Stromal cell of bone marrow (primary cell): ENCODE data around the gene CCHCR1.
A peak's percentile ranks its signal among the peaks of the same experiment; 100 is the strongest.
"Not testable (repeated sequence)": the region's sequence is repeated elsewhere in the genome, so short reads cannot be mapped to it uniquely, and the experiment has no call there.

Experiments used
- DNase-seq: peaks from one replicate; pipeline ENCODE4 v3.0.0-alpha.2; 2012; ENCODE audit warnings: low read depth

Gene CCHCR1

DNA sequence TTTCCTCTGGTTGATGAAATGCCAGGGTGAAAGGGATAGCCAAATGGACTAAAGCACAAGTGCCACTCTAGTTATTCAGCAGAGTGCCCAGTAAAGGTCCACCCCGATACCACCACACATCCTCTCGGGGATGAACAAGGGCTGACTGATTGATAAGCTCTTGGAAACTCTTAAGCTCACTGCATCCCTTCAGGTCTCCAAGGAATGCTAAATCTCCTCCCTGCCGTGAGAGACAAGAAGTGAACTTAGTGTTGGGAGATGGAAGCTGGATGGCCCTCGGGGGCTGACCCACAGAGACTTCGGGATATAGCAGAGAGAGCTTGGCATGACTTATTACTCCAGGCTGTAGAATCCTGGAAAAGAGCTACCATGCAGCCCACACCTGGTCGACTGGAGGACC lies 26.3 kb upstream of the CCHCR1 start:
- DNase-seq: not testable (repeated sequence)

DNA sequence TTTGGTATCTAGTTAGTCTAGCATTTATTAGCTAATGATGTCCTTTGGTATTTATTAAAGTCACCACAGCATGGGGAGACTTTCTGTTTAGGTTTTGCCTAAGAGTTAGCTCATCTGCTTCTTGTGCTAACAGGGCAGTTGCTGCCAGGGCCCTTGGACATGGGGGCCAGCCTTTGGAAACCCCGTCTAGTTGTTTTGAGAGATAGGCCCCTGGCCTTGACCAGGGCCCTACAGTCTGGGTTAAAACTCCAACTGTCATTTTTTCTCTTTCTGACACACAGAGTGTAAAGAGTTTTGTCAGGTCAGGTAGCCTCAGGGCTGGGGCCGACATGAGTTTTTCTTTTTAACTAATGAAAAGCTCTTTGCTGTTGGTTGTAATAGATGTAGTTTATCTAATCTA lies 25.7 kb upstream of the CCHCR1 start:
- not testable (repeated sequence) for DNase-seq

DNA sequence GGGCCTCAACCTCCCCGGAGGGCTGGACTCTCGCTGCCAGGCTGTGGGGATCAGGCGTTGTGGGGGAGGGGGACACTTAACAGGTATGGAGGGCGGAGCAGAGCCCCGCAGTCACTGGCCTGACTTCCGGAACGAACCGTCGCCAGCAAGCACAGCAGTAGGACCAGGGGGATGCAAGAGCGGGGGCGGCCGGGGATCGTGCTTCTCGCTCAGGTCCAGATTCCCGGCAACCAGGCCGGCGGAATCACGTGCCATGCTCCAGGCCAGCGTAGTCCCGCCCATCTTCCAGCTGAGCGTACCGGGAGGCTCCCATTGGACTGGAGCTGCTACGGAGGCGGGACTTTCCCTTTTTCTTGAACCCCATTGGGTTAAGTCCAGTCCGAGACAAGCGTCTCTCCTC lies 22.9 kb upstream of the CCHCR1 start:
- peak; percentile 78 for DNase-seq

DNA sequence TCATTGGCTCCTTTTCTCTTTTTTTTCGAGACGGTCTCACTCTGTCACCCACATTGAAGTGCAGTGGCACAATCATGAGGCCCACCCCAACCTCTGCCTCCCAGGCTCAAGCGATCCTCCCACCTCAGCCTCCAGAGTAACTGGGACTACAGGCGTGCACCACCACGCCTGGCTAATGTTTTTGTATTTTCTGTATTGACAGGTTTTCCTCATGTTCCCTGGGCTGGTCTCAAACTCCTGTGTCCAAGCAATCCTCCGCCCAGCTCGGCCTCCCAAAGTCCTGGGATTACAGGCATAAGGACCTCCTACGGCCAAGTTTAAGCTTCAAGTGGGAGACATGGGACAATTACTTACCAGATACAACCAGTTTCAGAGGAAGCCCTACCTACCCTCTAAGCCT lies 22.3 kb upstream of the CCHCR1 start:
- DNase-seq: no peak

DNA sequence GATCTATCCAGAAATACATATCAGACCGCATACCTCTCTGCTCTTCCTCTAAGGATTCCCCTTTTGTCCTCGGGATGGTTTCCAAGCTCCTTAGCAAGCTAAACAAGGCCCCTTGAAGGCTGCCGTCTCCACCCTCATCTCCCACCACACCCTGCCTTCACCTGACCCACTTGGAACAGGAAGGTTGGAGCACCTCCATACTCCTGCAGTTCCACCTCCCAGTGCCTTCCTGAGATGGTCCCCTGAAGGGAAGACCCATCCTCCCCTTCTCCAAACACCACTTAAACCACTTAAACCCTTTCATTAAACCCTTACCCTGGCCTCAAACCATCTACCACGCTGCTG lies 21.4 kb upstream of the CCHCR1 start:
- DNase-seq: no peak

DNA sequence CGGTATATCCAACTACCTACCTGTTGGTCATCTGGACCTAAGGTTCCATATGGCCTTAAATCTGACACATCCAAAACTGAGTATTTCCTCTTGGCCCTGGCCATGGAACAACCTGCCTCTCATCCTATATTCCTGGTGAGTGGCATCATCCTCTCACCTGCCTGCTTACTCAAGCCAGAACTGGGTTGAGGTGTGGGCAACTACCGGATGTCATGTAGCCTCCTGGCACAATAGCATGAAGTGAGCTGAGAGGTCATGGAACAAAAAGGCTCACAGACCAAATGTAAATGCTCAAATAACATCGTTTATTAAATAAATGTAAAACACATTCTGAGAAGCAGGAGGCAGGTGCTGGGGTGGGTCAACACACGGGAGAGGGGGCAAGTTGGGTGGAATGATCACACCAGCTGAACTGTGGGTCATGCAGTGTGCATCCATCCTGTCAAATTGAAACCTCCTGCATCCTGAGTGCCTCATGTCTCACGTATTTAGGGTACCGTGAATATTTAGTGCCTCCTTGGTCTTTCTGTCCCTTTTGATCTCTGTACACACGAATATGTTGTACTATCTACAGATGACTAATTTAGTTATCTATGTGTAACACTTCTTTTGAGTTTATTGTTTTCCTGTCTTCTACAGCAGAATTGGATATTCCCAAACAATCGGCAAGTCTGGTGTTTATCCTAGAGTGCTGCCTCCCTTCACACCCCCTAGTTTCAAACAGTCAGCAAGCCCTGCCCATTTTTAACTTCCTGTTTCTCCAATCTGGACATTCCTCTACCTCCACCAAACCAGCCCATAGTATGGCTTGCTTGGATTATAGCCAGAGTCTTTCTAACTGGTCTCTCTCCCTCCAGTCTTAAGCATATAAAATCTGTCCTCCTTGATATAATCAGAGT lies 20.8 kb upstream of the CCHCR1 start:
- DNase-seq: no peak

DNA sequence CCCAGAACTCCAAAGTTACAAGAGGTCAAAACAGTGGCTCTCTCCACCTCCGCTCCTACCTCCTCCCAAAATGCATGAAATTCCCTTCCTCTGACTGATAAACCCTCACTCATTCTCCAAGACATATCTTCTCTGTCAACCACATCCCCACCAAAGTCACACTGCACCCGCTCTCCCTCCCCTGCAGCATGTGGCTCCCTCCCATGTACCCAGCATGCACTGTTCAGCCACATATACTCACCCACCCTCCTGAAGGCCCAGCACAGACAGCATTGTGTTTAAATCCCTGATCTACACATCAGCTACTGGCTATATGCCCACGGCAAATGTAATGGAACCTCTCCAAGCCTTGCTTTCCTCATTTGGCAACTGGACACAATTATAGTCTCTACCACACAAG lies 18.4 kb upstream of the CCHCR1 start:
- DNase-seq: no peak

DNA sequence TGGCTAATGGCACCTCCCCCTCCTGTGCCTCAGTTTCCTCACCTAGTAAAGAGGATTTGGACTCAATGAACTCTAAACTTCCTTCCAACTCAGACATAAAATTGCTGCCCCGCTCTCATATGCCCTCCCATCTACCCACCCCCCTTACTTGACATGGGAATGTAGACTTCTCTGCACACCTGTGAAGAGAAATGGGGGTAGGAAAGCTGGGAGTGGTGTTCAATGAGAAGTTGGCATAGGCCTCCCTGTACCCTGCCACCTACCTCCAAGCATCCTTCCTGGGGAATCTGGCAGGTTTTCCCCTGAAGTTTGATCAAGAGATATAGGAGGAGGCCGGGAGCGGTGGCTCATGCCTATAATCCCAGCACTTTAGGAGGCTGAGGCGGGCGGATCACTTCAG lies 16.8 kb upstream of the CCHCR1 start:
- no peak for DNase-seq

DNA sequence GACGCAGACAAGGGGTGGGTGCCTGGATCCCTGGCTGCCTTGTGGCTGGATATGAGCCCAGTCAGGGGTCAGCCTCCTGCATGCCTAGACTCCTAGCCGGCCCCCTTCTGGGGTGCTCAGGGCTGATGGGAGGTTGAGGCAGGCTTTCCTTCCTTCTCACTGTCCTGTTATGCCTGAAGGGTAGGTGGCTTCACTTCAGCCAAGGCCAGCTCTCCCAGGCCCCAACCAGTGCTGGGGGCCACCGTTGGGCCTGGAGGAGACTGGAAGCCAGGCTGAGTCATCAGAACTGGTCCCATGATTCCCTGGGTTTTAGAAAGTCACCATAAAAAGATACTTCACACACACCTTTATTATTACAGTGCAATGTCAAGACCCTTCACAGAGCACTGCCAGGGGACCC lies 15.8 kb upstream of the CCHCR1 start:
- no peak for DNase-seq

DNA sequence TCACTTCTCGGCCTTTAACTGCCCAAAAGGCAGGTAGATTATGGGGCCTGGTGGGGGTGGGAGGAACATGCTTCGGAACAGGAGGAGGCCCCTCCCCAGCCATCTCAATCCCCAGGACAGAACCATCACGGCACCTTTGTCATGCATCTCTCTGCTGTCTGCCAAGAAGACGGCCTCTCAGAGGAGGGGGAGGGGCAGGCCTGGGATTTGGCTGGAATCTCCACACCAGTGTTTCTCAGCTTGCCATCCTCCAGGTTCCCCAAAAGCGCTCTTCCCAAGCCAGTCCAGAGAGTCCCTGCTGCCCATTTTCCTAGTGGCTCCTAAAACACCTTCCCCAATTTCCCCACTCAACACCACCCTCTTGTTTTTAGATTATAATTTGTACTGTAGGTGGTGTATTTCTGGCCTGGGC lies 15.4 kb upstream of the CCHCR1 start:
- DNase-seq: no peak

DNA sequence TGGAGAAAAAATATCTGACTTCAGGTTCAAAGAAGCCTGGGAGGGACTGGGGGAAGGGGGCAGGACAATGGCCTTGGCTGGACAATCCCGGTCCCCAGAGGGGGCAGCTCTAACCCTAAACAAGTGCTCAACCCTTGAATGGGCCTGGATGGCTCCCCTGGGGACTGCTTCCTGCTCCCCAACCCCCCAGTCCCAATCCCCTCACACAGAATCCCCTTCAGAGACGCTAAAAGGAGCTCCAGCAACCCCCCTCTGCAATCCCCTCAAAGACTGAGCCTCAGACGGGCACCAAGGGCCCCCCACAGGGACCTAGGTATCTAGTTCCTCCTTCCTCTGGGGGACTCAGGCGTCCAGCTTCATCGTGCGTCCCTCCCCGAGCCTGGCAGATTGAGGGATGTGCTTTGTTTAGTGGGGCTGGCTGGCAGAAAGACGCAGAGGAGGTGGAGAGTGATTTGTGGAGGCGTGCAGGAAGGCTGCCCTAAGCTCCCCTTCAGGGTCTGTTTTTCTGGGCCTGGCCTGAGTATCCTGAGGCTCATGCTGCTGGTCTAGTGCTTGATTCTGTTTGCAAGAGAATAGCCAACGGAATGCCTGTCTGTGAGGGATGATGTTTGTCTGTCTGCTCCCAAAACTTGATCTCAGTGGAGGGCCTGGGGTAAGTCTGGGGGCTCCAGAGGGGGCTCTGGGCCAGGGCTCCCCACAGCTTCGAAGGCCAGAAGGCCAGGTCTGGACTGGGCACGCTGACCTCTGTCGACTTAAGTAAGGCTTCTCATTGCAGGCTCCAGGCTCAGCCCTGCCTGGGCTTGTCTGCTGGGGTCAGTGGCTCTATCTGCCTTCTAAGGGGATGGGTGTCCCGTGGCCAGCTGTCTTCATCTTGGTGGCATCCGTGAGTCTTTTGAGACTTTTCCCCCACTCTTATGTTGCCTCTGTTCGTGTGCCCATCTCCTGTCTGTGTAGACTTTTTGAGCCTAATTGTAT lies 14.6 kb upstream of the CCHCR1 start:
- DNase-seq: no peak

DNA sequence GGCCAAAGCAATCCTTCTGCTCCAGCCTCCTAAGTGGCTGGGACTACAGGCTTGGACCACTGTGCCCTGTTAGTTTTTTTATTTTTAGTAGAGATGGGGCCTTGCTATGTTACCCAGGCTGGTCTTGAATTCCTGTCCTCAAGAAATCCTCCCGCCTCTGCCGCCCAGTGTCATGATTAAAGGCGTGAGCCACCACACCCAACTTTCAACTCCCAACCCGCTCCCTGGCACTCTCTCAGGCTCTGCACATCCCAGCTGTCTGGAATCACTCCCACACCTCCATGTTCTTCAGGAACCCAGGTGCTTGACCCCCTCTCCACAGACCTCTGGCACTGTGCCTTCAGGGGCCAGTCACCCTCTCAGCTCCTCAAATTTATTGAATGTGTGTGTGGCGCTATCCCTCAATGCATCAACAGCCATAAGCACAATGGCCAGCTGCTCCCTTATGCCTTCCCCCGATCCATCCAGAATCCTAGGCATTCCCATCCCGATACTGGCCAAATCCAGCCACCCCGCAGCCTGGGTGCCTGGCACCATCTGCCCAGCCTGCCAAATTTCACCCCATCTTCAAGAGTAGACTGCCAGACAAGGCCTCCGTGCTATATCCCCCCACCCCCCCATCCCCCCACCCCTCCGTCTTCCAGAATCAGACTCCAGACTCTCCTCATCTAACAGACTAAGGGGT lies 13.5 kb upstream of the CCHCR1 start:
- no peak for DNase-seq

DNA sequence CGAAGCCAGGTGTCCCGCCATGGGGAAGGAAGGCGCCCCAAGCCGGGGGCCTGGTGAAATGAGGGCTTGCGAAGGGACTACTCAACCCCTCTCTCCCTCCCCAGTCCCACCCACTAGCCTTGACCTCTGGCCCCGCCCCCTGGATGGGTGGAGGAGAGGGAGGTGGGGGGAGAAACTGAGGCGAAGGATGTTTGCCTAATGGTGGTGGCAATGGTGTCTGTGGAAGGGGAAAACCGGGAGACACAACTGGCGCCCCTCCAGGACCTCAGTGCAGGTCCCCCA lies 12.9 kb upstream of the CCHCR1 start, which contains the start of gene POU5F1:
Gene POU5F1, minus strand, starts transcription at position 83 of the 282 bp plus-strand sequence. Its CDS starts 62 bp downstream, at position 21.
- DNase-seq: no peak

DNA sequence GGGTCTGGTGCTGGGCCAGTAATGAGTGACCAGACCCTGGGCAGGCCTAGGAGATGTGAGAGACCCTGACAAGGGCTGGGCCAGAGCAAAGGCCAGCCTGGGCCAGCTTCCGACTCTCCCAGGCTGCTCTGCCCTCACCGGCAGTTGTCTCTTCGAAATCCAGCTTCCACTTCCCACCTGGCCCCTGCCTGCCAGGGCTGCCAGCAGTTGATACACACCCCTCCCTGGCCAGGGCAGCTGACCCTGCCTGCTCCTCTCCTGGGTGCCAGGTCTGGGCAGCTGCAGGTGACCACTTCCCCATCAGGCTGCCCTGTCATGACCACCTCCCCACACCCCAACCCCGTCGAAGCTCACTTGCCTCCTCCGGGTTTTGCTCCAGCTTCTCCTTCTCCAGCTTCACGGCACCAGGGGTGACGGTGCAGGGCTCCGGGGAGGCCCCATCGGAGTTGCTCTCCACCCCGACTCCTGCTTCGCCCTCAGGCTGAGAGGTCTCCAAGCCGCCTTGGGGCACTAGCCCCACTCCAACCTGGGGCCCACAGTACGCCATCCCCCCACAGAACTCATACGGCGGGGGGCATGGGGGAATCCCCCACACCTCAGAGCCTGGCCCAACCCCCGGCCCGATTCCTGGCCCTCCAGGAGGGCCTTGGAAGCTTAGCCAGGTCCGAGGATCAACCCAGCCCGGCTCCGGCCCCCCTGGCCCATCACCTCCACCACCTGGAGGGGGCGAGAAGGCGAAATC lies 12.4 kb upstream of the CCHCR1 start:
- DNase-seq: not testable (repeated sequence)

DNA sequence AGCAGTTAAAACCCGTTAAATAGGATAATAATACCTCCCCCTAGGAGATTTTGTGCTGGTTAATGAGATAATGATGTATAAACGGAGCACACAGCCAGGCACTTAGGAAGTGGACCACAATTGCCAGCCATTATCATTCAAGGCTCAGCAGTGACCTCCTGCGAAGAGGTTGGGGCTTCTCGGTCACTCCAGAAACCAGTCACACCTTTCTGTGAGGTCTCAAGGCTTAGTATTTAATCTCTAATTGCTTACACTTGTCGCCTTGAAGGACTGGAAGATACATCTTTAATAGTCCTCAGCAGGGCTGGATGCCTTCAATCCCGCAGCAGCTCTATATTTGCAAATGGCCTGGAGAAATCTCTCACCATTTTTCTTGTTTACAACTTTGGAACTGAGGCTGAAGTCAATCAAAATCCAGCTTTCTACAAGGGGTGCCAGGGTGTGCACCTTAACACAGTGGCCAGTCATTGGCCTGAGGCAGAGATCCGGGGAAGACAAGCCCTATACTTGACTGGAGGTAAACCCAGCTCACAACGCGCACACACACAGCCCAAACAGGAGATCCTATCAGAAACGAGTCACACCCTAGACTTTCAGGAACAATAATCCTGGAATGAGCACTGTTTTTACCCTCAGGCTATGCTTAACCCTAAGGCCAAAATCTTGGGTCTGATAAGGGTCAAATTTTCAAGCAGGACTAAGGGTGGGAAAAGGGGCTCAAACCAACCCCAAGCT lies 11.7 kb upstream of the CCHCR1 start:
- DNase-seq: no peak

DNA sequence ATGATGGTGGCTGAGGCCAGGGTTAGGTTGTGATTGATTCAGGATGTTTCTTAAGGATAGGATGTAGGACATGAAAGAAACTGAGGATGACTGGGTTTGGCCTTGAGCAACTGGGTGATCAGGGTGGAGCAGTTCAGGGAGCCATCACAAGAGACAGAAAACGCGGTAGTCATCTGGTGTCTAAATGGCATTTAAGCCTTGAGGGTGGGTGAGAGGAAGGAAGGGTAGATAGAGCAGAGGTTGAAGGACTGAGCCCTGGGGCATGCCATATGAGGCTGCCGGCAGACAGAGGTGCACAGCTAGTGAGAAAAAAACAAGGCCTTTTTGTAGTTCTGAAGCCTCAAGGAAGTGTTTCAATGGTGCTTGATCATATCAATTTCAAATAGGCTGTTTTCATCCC lies 11.0 kb upstream of the CCHCR1 start:
- DNase-seq: no peak

DNA sequence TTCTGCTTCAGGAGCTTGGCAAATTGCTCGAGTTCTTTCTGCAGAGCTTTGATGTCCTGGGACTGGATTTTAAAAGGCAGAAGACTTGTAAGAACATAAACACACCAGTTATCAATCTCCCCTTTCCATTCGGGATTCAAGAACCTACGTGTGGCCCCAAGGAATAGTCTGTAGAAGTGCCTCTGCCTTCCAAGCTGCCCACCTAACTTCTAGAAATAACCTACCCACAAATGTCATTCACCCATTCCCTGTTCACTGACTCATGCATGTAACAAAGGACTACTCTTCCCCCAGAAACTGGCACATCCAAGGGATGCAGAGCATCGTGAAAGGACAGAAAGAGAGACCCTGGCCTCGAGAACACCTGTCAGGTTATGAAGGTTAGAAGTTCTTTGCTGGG lies 8.4 kb upstream of the CCHCR1 start:
- no peak for DNase-seq

DNA sequence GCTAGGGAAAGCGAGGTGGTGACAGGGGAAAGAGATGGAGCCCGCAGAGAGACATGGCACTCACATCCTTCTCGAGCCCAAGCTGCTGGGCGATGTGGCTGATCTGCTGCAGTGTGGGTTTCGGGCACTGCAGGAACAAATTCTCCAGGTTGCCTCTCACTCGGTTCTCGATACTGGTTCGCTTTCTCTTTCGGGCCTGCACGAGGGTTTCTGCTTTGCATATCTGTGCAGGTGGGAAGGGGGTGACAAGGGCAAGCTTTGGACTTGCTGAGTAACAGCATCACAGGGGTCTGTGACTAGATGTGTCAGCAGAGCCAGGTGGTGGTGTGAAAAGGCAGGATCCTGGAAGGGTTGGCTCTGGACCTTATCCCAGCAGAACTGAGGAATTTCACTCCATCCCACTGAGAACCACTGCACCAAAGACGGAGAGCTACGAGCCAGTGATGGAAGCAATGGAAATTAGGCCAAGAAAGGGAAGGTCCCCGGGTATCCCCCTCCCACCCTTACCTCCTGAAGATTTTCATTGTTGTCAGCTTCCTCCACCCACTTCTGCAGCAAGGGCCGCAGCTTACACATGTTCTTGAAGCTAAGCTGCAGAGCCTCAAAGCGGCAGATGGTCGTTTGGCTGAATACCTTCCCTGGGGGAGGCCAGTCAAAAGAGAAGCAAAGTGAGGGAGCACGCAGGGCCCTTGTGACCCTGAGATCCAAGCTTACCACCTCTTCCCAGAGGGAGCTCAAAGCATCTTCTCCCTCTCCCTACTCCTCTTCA lies 7.6 kb upstream of the CCHCR1 start:
- not testable (repeated sequence) for DNase-seq

DNA sequence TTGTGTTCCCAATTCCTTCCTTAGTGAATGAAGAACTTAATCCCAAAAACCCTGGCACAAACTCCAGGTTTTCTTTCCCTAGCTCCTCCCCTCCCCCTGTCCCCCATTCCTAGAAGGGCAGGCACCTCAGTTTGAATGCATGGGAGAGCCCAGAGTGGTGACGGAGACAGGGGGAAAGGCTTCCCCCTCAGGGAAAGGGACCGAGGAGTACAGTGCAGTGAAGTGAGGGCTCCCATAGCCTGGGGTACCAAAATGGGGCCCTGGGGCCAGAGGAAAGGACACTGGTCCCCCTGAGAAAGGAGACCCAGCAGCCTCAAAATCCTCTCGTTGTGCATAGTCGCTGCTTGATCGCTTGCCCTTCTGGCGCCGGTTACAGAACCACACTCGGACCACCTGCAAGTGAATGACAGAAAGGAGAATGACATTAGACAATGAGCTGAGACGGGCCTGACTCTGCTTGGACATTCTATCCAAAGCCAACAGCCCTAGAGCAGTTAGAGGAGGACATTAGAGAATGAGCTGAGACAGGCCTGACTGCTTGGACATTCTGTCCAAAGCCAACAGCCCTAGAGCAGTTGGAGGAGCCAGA lies 7.0 kb upstream of the CCHCR1 start:
- DNase-seq: not testable (repeated sequence)

DNA sequence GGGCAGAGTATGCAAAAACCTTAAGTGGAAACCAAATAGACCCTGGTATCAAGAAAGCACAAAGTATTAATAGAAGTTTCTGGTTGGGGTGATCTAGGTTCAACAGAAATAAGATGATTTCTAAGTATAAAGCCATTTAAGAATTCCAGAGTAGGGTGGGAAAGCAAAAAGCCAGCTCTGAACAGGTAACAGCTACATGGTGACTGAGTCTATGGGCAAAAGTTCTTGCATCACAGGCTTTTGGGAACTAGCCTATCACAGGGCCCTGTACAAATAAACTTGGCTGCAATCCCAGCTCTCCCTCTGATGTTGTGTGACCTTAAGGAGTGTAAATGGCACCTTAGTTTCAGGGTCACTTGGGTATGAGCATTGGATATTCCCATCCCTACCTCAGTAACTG lies 6.3 kb upstream of the CCHCR1 start:
- DNase-seq: no peak
